SK-MEL-5 (cell line): Measurements from ENCODE around the gene ZRANB2. TPM values are rescaled to one million over a fixed set of nuclear protein-coding genes. Genes with fewer than 3 reads are reported as not detected.

Source experiments
- DNase-seq: peaks from one replicate; pipeline ENCODE4 v3.0.0-alpha.2; 2016; ENCODE audit warnings: low read depth, low spot score
- in situ Hi-C: cut with HindIII; loops from 2 replicates; pipeline ENCODE4 v1.10.0; 2016; ENCODE audit warnings: low sequenced_read_pairs, high pct_unique_total_duplicates, low pct_unique_long_range_greater_than_20kb
- polyA plus RNA-seq, 2 experiments: library from polyadenylated mRNA; depleted of rRNA; stranded (reverse); fragments of >200 nt; gene quantifications; 2 replicates each; pipeline ENCODE4 v1.2.3, GENCODE V29; 2015
- total RNA-seq: library from RNA; depleted of rRNA; stranded (reverse); fragments of >200 nt; shearing (Covaris generic); gene quantifications from 2 replicates; pipeline ENCODE4 v1.2.3, GENCODE V29; 2014; rRNA removed

ZRANB2 gene, protein sequence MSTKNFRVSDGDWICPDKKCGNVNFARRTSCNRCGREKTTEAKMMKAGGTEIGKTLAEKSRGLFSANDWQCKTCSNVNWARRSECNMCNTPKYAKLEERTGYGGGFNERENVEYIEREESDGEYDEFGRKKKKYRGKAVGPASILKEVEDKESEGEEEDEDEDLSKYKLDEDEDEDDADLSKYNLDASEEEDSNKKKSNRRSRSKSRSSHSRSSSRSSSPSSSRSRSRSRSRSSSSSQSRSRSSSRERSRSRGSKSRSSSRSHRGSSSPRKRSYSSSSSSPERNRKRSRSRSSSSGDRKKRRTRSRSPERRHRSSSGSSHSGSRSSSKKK
- 17.4 and 22.0 TPM in 2 replicates for total RNA-seq
- polyA plus RNA-seq (2015; cell fraction: cytosol; rRNA removed): 30.6 and 38.7 TPM in 2 replicates
- 628 and 749 TPM in 2 replicates for polyA plus RNA-seq (2015; cell fraction: nucleus; rRNA removed)

DNA sequence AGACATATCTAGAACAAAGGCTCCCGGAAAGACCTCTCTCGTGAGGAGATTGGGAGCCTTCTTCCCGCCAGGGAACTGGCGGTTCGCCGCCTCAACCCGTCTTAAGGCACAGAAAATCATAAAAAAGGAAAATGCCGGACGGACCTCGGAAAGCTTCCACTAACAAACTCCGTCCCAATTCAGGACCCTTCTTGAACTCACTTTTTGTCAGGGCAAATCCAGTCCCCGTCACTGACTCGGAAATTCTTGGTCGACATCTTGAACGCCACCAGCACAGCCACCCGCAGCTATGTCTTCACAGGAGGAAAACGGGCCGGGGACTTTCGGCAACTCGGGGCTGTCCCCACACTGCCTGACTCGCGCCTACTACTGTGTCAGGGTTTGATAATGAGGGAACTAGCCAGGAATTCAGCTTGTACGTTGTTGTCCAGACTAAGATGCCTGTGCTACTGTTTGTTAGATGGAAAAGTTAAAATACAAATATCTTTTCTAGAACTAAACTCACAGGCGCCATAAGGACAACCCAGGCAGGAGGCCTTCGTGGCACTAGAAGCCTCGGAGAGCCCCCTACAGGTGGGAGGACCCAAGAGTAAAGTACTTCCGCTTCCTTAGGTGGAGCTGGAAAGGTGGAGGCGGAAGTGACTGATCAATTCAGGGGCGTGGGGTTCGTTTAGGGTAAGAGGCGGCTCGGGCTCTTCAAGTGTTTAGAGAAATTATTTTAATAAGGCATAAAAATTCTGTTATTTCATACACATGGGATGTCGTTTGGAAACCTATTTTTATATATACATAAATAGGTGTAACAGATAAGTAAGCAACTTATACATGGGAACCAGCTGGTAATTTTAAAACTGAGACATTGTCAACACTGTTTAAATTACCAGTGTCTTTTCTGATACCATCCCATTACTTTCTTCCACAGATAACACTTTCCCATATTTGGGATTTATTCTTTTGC, at the start of gene ZRANB2:
TSS of gene ZRANB2 (minus strand) at position 297 of the 958 bp plus-strand sequence. CDS start at position 257, 40 bp downstream.
- DNase-seq: peak; percentile 95
- in situ Hi-C loops: no loop called here

DNA sequence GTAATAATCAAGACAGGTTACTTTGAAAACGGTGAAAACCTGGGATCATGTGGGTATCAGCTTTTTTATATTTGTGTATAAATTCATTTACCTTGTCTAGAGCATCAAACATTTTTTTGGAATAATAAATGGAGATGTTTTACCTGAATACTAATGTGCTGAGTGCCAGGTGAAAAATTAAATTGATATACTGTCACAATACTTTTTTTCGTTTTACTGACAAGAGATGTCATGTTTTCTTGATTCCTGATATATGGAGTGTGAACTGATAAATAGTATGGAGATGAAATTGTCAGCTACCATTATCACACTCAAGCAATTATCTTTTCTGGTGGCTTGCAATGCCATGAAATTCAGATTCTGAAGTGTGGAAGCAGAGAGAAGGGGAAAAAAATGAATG, 47.2 kb upstream of the ZRANB2 start:
- DNase-seq: no peak
- in situ Hi-C loops: no loop called here

DNA sequence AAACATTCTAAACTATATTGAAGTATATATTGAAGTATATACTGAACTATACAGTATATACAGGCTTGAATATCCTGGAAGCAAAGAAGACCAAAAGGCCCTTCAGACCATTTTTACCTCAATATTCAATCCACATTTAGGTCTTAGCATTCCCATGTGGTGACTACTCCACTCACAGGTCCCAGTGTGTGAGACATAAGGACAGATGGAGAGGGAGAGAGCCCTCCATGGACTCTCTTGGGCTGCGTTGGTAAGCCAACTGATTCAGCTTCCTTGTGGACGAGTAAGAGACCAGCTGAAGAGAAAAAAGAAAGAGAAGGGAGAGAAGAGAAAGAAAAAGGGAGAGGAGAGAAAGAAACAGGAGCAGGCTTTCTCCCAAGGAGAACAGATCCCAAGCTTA, 37.3 kb upstream of the ZRANB2 start:
- in situ Hi-C loops: no loop called here

DNA sequence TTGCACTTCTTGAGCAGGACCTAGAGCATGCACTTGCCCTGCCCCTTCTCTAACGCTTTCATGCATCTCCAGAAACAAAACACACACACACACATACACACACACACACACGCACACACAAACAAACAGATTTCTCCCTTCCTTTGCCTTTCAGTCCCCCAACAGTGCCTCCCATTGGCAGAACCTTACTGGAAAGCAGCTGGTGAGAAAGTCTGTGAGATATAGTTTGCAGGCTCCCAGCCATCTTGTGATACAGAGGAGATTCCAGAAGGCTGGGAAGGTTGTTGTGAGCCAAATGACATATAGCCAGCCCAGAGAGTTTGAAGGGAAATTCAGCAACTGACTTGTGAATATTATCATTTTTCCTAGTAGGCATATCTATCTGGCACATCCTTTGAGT, 35.9 kb upstream of the ZRANB2 start:
- in situ Hi-C loops: no loop called here
- DNase-seq: no peak

More for the DNA sequence above, 37.3 kb upstream of the ZRANB2 start:
- no peak for DNase-seq

DNA sequence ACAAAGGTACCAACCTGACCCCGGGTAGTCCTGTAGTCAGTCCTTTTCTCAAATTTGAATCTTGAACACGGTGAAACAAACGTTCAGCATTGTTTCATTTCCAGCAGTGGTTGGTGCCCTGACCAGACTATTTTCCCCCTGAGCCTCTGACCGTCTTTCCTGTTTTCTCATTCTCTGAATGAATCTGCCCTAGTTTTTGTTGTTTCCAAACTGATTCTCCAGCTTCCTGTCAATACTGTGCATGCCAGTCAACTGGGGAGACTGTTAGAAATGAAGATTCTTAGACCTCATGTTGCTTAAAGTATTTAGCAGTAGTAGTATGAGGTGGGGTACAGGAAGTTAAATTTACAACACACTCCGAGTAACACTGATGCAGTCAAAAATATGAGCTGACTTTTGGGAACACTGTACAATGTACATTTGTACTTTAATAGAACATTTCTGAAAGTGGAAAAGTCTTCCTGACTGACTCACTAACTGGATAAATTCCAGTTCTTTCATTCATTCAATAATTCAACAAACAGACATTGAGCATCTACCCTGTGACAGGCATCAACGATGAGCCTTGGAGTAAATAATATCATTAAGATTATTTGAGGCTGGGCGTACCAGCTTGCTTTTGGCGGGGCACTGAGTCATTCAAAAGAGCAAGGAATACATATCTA, 26.0 kb upstream of the ZRANB2 start:
- in situ Hi-C loops: no loop called here
- DNase-seq: peak; percentile 15

DNA sequence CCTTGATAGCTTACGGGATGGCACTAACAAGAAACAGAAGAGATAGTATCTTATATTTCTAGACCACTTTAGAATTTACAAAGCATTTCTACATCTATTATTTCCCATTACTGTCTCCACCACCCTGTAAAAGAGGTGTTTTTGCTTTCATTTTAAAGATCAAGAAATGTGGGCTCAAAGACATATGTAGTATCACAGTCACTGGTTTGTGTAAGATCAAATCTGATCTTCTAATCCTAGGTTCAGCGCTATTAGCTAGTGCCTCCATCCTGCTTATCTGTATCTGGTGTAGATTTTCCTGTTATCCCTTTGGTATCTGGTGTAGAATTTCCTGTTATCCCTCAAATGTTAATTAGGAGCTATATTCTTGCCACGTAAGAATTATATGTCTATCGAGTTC, 23.6 kb upstream of the ZRANB2 start:
- in situ Hi-C loops: no loop called here
- no peak for DNase-seq

DNA sequence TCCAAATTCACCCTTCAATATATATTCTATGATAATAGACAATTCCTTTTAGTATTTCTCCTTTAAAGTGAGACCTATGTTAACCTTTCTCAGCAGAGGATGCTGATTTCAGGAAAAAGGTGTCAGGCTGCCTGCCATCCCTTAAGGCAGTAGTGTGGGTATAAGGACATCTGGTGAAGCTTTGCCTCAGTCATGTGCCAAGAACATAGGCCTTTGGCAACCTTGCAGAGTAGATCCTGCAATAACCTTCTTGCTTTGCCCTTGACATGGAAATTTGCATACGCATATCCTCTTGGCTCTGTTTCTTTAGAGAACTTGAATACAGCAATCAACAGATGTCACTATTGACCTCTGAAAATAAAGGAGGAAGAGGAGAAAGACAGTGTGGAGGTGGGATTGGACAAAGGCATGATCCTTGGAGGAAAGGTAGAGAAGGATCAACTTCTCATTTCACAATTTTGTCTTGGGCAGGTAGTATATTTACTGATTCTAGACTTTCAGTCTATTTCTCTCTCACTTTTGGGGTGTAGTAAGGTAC, 21.1 kb upstream of the ZRANB2 start:
- DNase-seq: no peak
- in situ Hi-C loops: no loop called here

DNA sequence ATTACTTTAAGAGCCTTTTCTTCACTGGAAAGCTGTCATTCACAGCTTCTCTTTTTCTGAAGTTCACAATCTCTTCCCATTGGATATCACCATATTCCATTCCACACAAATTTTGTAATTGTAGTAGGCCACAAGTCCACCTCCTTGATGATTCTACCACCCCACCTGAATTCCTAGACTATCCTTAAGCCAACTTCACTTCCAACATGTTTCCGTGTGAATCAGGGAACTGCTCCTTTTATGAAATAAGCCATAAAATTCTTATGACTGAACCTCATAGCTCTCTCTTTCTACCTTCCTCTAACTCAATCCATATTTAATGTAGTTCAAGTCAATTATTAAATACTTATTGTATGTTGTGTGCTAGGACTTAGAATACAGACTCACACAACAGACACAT, 16.6 kb upstream of the ZRANB2 start:
- in situ Hi-C loops: no loop called here

DNA sequence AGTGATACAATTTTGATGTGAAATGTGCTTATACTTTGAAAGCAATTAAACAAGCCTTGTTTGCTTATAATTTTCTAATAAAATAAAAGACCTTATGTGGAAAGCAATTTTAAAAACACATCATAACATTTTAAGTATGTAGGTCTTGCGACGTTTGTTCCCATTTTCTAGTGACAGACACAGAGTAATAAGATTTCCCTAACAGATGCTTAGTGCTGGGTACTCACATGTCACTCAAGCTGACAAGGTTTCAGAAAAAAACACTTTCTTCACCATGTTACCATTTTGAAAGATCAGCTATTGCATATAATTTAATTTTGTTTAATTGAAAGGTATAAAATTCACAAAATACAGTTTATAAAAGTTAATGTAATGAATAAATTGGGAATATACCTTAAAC, 14.1 kb upstream of the ZRANB2 start:
- in situ Hi-C loops: no loop called here
- DNase-seq: no peak

More for the DNA sequence above, 16.6 kb upstream of the ZRANB2 start:
- DNase-seq: no peak

DNA sequence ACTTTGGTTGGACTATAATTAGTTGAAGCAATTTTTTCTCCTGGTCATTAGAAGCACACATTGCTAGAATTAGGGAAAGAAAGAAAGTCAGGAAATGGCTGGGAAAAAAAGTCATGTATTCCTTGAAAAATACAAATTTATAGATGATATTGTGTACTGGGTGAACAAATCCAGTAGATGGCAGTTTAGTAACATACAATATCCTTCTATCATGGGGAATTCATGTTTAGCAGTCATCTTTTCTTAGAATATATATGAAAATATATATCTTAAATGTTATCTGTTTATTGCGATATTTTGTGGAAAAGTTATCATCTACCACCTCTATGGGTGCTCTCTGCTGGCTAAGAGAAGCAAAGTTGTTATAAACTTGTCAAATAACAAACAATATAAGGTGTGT, 13.1 kb upstream of the ZRANB2 start:
- DNase-seq: peak; percentile 31
- in situ Hi-C loops: no loop called here

DNA sequence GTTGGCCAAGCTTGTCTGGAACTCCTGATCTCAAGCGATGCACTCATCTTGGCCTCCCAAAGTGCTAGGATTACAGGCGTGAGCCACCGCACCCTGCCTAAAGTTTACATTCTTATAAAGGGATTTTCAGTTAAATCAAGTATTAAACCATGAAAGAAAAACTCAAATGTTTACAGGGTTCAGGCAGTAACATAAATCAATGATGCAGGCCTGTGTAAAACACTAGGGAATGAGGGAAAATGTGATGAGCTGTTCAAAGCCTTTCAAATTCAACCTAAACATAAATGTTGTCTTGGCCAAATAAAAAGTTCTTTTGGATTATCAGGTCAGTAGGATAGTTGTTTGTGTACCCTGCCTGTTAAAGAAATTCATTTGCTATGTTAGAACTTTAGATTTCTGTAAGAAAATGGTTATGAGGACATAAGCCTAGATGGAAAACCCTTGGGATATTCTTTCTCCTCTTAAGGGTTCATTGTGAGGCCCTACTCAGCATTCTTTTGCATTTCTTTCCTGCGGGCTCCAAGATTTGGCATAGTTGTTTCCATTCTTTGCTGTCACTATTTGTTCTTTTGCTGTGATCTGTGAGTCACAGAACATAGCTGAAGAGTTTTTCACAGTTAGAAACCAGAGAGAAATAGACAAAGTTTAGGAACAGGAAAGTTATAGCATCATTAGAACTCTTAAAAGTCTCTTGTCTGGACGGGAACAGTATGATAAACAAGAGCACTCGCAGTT, 8.9 kb upstream of the ZRANB2 start:
- no peak for DNase-seq
- in situ Hi-C loops: no loop called here

DNA sequence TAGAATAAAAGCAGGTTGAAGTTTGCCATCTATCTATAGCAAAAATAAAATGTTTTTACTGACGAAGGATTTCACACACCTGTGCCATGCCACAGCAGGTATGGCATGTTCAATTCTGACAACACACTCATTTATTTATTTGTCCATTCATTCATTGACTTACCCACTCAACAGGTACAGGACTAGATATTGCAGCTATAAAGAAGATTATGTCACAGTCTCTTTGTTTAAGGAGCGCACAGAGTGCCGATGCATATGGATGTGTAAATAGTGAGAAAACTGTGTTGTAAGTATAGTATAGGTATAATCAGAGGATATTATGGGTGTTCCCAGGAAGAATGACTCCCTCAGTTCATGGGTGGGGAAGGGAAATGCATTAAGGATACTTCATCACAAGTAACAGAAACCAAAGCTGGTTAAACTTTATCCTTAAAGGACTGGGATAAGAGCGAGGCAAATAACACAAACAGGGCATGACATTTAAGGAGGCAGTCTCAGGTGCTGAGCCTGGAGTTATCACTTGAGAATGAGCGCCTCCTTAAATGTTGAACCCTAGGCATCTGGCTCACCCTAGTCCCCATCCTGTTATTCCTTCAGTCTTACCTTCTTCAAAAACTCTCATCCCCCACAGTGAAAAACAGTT, 7.9 kb upstream of the ZRANB2 start:
- in situ Hi-C loops: no loop called here
- no peak for DNase-seq

DNA sequence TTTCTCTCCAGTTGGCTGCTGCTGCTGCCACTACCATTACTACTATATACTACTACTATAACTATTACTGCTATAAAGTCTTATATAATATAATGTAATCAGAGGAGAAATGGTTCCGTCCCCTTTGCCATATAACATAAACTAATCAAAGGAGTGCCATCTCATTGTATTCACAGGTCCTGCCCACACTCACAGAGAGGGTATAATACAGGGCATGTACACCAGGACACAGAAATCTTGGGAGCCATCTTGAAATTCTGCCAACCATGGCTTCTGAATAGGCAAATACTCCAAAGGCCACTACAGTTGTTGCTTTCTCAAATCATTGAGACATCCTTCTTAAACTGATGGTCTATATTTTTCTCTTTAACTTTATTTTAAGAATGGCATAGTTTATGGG, 6.9 kb upstream of the ZRANB2 start:
- no peak for DNase-seq

DNA sequence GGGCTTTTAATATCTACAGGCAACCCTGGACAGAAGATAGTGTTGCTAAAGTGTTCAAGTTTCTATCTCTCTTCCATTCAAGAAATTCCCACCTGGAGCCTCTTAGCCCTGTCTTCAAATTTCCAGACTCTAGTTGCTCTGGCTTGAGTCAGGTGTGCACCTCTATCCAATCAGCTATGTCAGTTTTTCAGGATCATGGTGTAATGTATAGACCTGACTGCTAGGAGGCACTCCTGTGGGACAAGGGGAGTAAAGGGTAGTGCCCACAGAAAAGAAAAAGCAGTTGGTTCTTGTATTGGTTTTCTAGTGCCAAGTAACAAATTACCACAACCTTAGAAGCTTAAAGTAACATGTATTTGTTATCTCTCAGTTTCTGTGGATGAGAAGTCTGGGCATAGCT, 6.2 kb upstream of the ZRANB2 start:
- DNase-seq: no peak
- in situ Hi-C loops: no loop called here

More for the DNA sequence above, 6.9 kb upstream of the ZRANB2 start:
- in situ Hi-C loops: no loop called here

DNA sequence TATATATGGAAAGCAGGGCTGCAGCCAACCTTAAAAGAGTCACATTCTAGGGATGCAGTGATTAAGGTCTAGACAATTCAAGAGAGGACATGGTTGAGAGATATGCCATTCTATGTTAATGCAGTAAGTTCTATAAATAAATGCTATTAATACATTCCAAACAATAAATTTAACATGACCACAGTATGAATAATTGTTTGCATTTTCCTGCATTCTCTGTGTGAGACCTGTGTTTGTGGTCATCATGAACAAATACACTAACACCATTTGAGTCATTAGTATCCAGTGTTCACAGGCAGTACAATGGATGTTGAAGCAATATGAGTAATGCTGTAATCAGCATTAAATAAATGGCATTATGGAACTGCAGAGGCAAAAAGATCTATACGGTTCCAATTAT, 5.5 kb upstream of the ZRANB2 start:
- in situ Hi-C loops: no loop called here
- no peak for DNase-seq

DNA sequence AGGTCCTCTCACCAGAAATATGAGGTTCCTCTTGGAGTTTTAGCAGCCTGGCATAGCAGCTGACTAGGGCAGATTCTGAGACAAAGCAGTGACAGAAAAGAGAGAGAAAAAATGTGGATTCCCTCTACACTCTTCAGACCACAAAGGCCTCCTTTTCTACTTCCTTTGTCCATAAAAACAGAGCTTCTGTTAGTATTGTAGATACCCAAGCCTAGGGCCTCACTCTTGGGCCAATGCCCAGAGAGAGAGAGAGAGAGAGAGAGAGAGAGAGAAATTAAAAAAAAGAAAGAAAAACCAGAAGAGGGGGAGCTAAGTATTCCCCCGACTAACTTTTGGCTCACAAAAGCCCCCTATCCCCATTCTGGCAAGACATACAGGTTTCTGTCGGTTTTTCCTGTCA, 2.4 kb upstream of the ZRANB2 start:
- peak; percentile 41 for DNase-seq
- in situ Hi-C loops: no loop called here

DNA sequence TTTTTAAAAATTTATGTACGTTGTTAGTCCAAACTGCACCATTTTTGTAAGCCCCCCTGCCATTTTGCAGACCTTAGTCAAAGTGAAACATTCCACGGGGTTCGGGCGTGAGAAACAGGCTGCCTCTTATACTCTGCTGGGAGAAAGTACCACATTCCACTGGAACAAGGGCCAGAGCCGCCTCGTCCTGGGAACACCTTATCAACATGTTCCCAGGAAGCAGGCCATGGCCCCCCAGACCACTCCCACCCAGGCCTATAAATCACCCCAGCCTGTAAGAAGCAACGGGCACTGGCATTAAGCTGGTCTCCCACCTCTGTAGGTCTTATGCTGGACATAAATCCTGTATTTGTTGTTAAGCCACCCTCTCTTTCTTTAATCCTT, 854 bp upstream of the ZRANB2 start:
- DNase-seq: no peak
- in situ Hi-C loops: no loop called here
